Ovary (tissue), 9 donors: ENCODE measurements around the gene TAP2. TPM values are rescaled to one million over a fixed set of nuclear protein-coding genes. Genes with fewer than 3 reads are reported as not detected.

Source experiments
- DNase-seq, 5 donors: peaks; one replicate each; pipeline ENCODE4 v3.0.0-alpha.2; 2019 to 2020
- H3K27ac ChIP-seq, 2 donors: fragments of 200-600 bp; one replicate each; pipeline versions ENCODE4 v1.5.1 to v1.8.0; 2019 to 2022
- H3K27me3 ChIP-seq: fragments of 200-600 bp; one replicate; pipeline ENCODE4 v1.8.0; 2022
- H3K36me3 ChIP-seq: fragments of 200-600 bp; sonication (generic); one replicate; pipeline ENCODE4 v1.5.1; 2019
- H3K4me1 ChIP-seq: one replicate; pipeline ENCODE4 v1.8.1; 2013; ENCODE audit warnings: mild to moderate bottlenecking, moderate library complexity; ENCODE audit not compliant: insufficient read depth
- H3K4me3 ChIP-seq: fragments of 200-600 bp; sonication (generic); one replicate; pipeline ENCODE4 v1.5.1; 2017
- H3K9me3 ChIP-seq, 2 donors: fragments of 200-600 bp in 1 of 2; sonication (generic) in 1 of 2; one replicate each; pipeline versions ENCODE4 v1.5.1 to v1.8.1; 2013 to 2019; ENCODE audit warnings: mild to moderate bottlenecking in 1 of 2, moderate library complexity in 1 of 2
- CTCF ChIP-seq, 3 donors: fragments of 450-650 bp in 2 of 3; fragments of 200-600 bp in 1 of 3; IDR thresholded peaks; one replicate each; pipeline versions ENCODE4 v1.5.1 to v1.8.0; 2016 to 2022; ENCODE audit warnings: antibody characterized with exemption in 3 of 3, mild to moderate bottlenecking in 1 of 3
- EP300 ChIP-seq: sonication (generic); formaldehyde crosslinking; IDR thresholded peaks from one replicate; pipeline ENCODE4 v1.6.1; 2017; ENCODE audit warnings: antibody characterized with exemption
- POLR2A ChIP-seq: fragments of 450-650 bp; IDR thresholded peaks from one replicate; pipeline ENCODE4 v1.6.1; 2017; ENCODE audit warnings: antibody characterized with exemption, mild to moderate bottlenecking, moderate library complexity
- WGBS, 3 donors: extraction: QIAGEN DNeasy Blood & Tissue Kit in 1 of 3; methylation state at CpG; one replicate each; pipeline versions ENCODE4 v1.1.5 to v1.1.7; 2013 to 2017; 5-methylcytosine and 5-hydroxymethylcytosine counted together
- intact Hi-C, 4 donors: fragments of 100-400 bp; cut with DNase I; formaldehyde crosslinking; loops; one replicate each; pipeline versions ENCODE4 v1.11.0 to v1.15.1; 2022 to 2023
- polyA plus RNA-seq, 2 donors: library from polyadenylated mRNA; stranded (reverse); fragments of 200-250 nt in 1 of 2; fragments of 350-450 nt in 1 of 2; fragmentation: Illumina TruSeq in 1 of 2; extraction: RNeasy Lipid Tissue Mini Kit (QIAGEN cat#74804) in 1 of 2; gene quantifications; one replicate each; pipeline ENCODE4 v1.2.3, GENCODE V29; 2013 to 2014
- total RNA-seq, 7 donors: library from RNA; depleted of rRNA in 2 of 7; stranded (reverse); fragments of >200 nt in 2 of 7; fragmentation: NEBNext Ultra II Directional in 3 of 7; extraction: Animal tissue kit (Norgen Biotek cat#: 25700) in 3 of 7; gene quantifications; one replicate each; pipeline versions ENCODE4 v1.1.0 to v1.2.4, GENCODE V29; 2016 to 2023
- donor health status: DM: no; HTN: no; CAD: no; lungs with moderate emphysema.
- donor health status: DM: no; HTN: no; CAD: no.
- donor health status: Bipolar disorder and iron deficiency.
- donor health status: DM: yes; HTN: yes; CAD: no.
- donor health status: DM: no; HTN: no; CAD: no.
- donor health status: DM: yes; HTN: yes; CAD: no.

The TAP2 gene
- total and polyA plus RNA-seq, 9 donors = 8.9 to 23.8 (median 17.9) TPM

GRCh38 chr6:32830017-32830416, 8.5 kb downstream of the TAP2 start:
- intact Hi-C loops = no loop called here
- Histone ChIP-seq H3K27me3 (no peaks in the 10 kb centered on the region), H3K4me3 (no peak overlapping the region), H3K4me1 (no peaks in the 10 kb centered on the region), H3K36me3 (no peaks in the 10 kb centered on the region), H3K27ac (no peak overlapping the region), H3K9me3 (no peaks in the 10 kb centered on the region)
- WGBS, 3 donors = 87 to 90% (median 90%) methylated on average over 5 of the region's 5 CpGs
- no peak for DNase-seq
- TF ChIP-seq EP300 (no peak), CTCF (IDR thresholded peaks at IDR 0.05) (no peak), POLR2A (no peak)

DNA sequence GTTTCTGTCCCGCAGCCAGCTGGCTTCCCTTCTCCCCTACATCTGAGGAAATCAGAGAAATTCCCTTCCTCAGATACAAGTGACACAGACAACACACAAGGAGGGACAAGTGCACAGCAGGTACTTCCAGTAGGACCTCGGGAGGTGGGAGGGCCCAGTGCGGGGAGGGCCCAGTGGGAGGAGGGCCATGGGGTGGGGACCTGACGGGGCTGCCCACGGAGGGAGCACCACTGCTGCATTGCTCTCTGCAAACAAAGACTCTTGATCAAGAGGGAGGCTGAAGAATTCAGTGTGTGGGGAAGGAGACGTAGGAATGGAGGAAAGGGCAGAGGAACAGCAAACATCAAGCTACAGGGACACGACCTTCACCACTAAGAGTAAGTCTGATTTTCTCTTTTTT, 9.0 kb downstream of the TAP2 start:
- Histone ChIP-seq H3K27ac (no peak overlapping the region), H3K36me3 (no peaks in the 10 kb centered on the region), H3K4me3 (no peak overlapping the region), H3K27me3 (no peaks in the 10 kb centered on the region), H3K9me3 (no peaks in the 10 kb centered on the region), H3K4me1 (no peaks in the 10 kb centered on the region)
- no peak for TF ChIP-seq EP300
- no peak for TF ChIP-seq POLR2A
- no peak for TF ChIP-seq CTCF (IDR thresholded peaks at IDR 0.05)
- 70 to 77% (median 72%) methylated on average over 7 of the region's 7 CpGs for WGBS, 3 donors
- intact Hi-C loops = loop anchor here in 1 of 4 donors (5.0 kb wide), 1 partner anchor 263 kb away; no protein-coding TSS in a partner anchor
- DNase-seq = no peak

GRCh38 chr6:32827025-32827424, 11.5 kb downstream of the TAP2 start:
- intact Hi-C loops = loop anchor here in 1 of 4 donors (5.0 kb wide), 1 partner anchor 265 kb away; no protein-coding TSS in a partner anchor
- Histone ChIP-seq H3K27ac (no peak overlapping the region), H3K36me3 (no peaks in the 10 kb centered on the region), H3K4me1 (no peaks in the 10 kb centered on the region), H3K4me3 (no peak overlapping the region), H3K9me3 (no peaks in the 10 kb centered on the region), H3K27me3 (no peaks in the 10 kb centered on the region)
- TF ChIP-seq POLR2A = no peak
- TF ChIP-seq CTCF (IDR thresholded peaks at IDR 0.05) = no peak
- no peak for TF ChIP-seq EP300
- no peak for DNase-seq
- WGBS, 3 donors = 66 to 73% (median 68%) methylated on average over 3 of the region's 3 CpGs

- H3K27me3 ChIP-seq = no peaks in the 10 kb centered on the region
- no peak overlapping the region for H3K27ac ChIP-seq
- H3K4me1 ChIP-seq = no peaks in the 10 kb centered on the region
- no peaks in the 10 kb centered on the region for H3K9me3 ChIP-seq
- H3K36me3 ChIP-seq = no peaks in the 10 kb centered on the region
- no peak overlapping the region for H3K4me3 ChIP-seq
- DNase-seq = no peak
- TF ChIP-seq CTCF (IDR thresholded peaks at IDR 0.05) (no peak), EP300 (no peak), POLR2A (no peak)
- WGBS, 3 donors = 49 to 59% (median 51%) methylated on average over 2 of the region's 2 CpGs
- intact Hi-C loops = loop anchor here in 1 of 4 donors (5.0 kb wide), 1 partner anchor 266 kb away; no protein-coding TSS in a partner anchor
Observed at GRCh38 chr6:32825966-32826365, 12.6 kb downstream of the TAP2 start.
